B cell (primary cell): ENCODE data around the gene LRCOL1. TPM values are rescaled to one million over a fixed set of nuclear protein-coding genes. Genes with fewer than 3 reads are reported as not detected.

ENCODE experiments used
- ATAC-seq: fragments of 200-7000 bp; cut with Tn5 transposase; one replicate; pipeline ENCODE4 v1.10.0; 2021; ENCODE audit warnings: low read depth, mild to moderate bottlenecking, moderate number of reproducible peaks, moderate library complexity
- CTCF ChIA-PET: fragments of 350-600 bp; sonication (Branson Sonifier 250); formaldehyde crosslinking; loops from one replicate; lab custom pipeline; 2021; ENCODE audit warnings: antibody characterized with exemption, inconsistent platforms; lab: Charles Lee
- POLR2A ChIA-PET: fragments of 350-600 bp; sonication (Branson Sonifier 250); formaldehyde crosslinking; loops from one replicate; lab custom pipeline; 2021; ENCODE audit warnings: antibody characterized with exemption; lab: Charles Lee
- DNase-seq: peaks from one replicate; pipeline ENCODE4 v3.0.0; 2013
- H2AFZ ChIP-seq: 2 replicates; pipeline ENCODE4 v1.6.1; 2012; ENCODE audit warnings: mild to moderate bottlenecking, low read depth, low read length; ENCODE audit not compliant: insufficient read depth, poor library complexity, severe bottlenecking
- H3K27ac ChIP-seq, 2 donors: 1 replicate in 1 of 2; 2 replicates in 1 of 2; pipeline ENCODE4 v1.5.1; 2012 to 2013; ENCODE audit warnings: low read length in 2 of 2, mild to moderate bottlenecking in 2 of 2, moderate library complexity in 1 of 2
- H3K27me3 ChIP-seq, 4 experiments: fragments of 200-600 bp in 1 of 4; sonication (generic) in 1 of 4; replicated peaks in 1 of 4; 1 replicate in 2 of 4; 2 replicates in 2 of 4; pipeline versions ENCODE4 v1.6.1 to v1.7.0; 2013 to 2016; ENCODE audit warnings: low read length in 3 of 4, mild to moderate bottlenecking in 2 of 4, mixed read lengths in 1 of 4, moderate library complexity in 1 of 4; ENCODE audit not compliant: insufficient read depth in 4 of 4, control insufficient read depth in 3 of 4; ENCODE audit errors: control extremely low read depth in 1 of 4
- H3K36me3 ChIP-seq, 2 experiments: replicated peaks in 1 of 2; 1 replicate in 1 of 2; 2 replicates in 1 of 2; pipeline versions ENCODE4 v1.6.1 to v1.7.1; 2013; ENCODE audit warnings: low read length in 1 of 2; ENCODE audit not compliant: insufficient read depth in 2 of 2, control insufficient read depth in 1 of 2; ENCODE audit errors: control extremely low read depth in 1 of 2, extremely low read depth in 1 of 2
- H3K4me1 ChIP-seq, 2 donors: fragments of 200-600 bp in 1 of 2; sonication (generic) in 1 of 2; 1 replicate in 1 of 2; 2 replicates in 1 of 2; pipeline versions ENCODE4 v1.5.1 to v1.6.1; 2013 to 2017; ENCODE audit warnings: low read length in 2 of 2; ENCODE audit not compliant: control insufficient read depth in 2 of 2, insufficient read depth in 2 of 2
- H3K4me2 ChIP-seq: replicated peaks from 2 replicates; pipeline ENCODE3; 2012; ENCODE audit warnings: mild to moderate bottlenecking, low read depth, low read length; ENCODE audit not compliant: poor library complexity, severe bottlenecking
- H3K4me3 ChIP-seq, 5 experiments: fragments of 200-600 bp in 1 of 5; sonication (generic) in 1 of 5; 1 replicate in 3 of 5; 2 replicates in 2 of 5; pipeline versions ENCODE4 v1.5.1 to v1.7.0; 2011 to 2016; ENCODE audit warnings: low read length in 4 of 5, mild to moderate bottlenecking in 4 of 5, low read depth in 2 of 5, control low read depth in 1 of 5, moderate library complexity in 1 of 5; ENCODE audit not compliant: insufficient read depth in 1 of 5; ENCODE audit errors: control extremely low read depth in 1 of 5, extremely low read depth in 1 of 5
- H3K79me2 ChIP-seq: fragments of 200-600 bp; sonication (generic); one replicate; pipeline ENCODE4 v1.6.0; 2016; ENCODE audit warnings: low read length; ENCODE audit not compliant: control insufficient read depth, insufficient read depth
- H3K9ac ChIP-seq: fragments of 200-600 bp; sonication (generic); 2 replicates; pipeline ENCODE4 v1.6.1; 2017; ENCODE audit warnings: mild to moderate bottlenecking, low read length, moderate library complexity
- H3K9me3 ChIP-seq, 3 donors: one replicate each; pipeline versions ENCODE4 v1.6.1 to v1.7.1; 2013; ENCODE audit warnings: low read length in 2 of 3; ENCODE audit not compliant: control insufficient read depth in 2 of 3, insufficient read depth in 1 of 3; ENCODE audit errors: control extremely low read depth in 1 of 3
- H4K20me1 ChIP-seq: 2 replicates; pipeline ENCODE4 v1.6.0; 2012; ENCODE audit warnings: mild to moderate bottlenecking, low read length; ENCODE audit not compliant: insufficient read depth, control insufficient read depth, poor library complexity, severe bottlenecking
- H3K27ac Mint-ChIP-seq: one replicate; pipeline ENCODE4 v1.8.0; 2021; ENCODE audit warnings: mixed read lengths
- H3K27me3 Mint-ChIP-seq: one replicate; pipeline ENCODE4 v1.8.0; 2021; ENCODE audit warnings: mixed read lengths
- H3K4me1 Mint-ChIP-seq: one replicate; pipeline ENCODE4 v1.8.0; 2021; ENCODE audit warnings: mixed read lengths
- H3K4me3 Mint-ChIP-seq: one replicate; pipeline ENCODE4 v1.8.0; 2021; ENCODE audit warnings: mixed read lengths
- H3K9me3 Mint-ChIP-seq: one replicate; pipeline ENCODE4 v1.8.0; 2022; ENCODE audit warnings: mixed read lengths; ENCODE audit not compliant: insufficient read depth
- EZH2 ChIP-seq: IDR thresholded peaks from 2 replicates; pipeline ENCODE4 v1.6.1; 2012; ENCODE audit warnings: borderline replicate concordance, low read depth, mild to moderate bottlenecking, moderate library complexity, low read length; ENCODE audit not compliant: insufficient read depth, poor library complexity, severe bottlenecking
- WGBS: methylation state at CpG from one replicate; pipeline ENCODE4 v1.1.5; 2013; ENCODE audit warnings: missing lambda C conversion rate; ENCODE audit not compliant: insufficient coverage; 5-methylcytosine and 5-hydroxymethylcytosine counted together
- intact Hi-C: fragments of 100-400 bp; cut with micrococcal nuclease; formaldehyde crosslinking; loops from one replicate; pipeline ENCODE4 v1.10.0; 2022
- polyA plus RNA-seq: library from polyadenylated mRNA; depleted of rRNA; stranded (reverse); fragments of >200 nt; gene quantifications from 2 replicates; pipeline ENCODE4 v1.2.3, GENCODE V29; 2012
- total RNA-seq, 2 donors: library from RNA; stranded (reverse); fragments of 120-200 nt in 1 of 2; gene quantifications; 1 replicate in 1 of 2; 2 replicates in 1 of 2; pipeline versions ENCODE4 v1.2.3 to v1.2.4, GENCODE V29; 2013 to 2022
- TF ChIP-seq, protein P1 (sequence below): fragments of 200-600 bp; IDR thresholded peaks from one replicate; pipeline ENCODE4 v1.8.0; 2022; ENCODE audit warnings: antibody characterized with exemption, mild to moderate bottlenecking

The LRCOL1 gene
- total and polyA plus RNA-seq, 2 donors (not counting 1 experiment from before 2014, with no cell fraction given): not detected

GRCh38 chr12:132559652-132560363, 50.6 kb downstream of the LRCOL1 start:
- peaks cover 0 to 3% (median 0%) of the 10 kb centered on the region in 3 donors for H3K9me3 ChIP-seq
- H3K79me2 ChIP-seq: peaks cover 33% of the 10 kb centered on the region
- Mint-ChIP-seq H3K9me3 (no peaks in the 10 kb centered on the region), H3K4me1 (peaks cover 30% of the 10 kb centered on the region), H3K4me3 (peak overlapping the region; percentile 83), H3K27me3 (no peaks in the 10 kb centered on the region), H3K27ac (no peak overlapping the region)
- peak overlapping the region; percentile 96 for H3K4me2 ChIP-seq
- TF ChIP-seq, protein P1, sequence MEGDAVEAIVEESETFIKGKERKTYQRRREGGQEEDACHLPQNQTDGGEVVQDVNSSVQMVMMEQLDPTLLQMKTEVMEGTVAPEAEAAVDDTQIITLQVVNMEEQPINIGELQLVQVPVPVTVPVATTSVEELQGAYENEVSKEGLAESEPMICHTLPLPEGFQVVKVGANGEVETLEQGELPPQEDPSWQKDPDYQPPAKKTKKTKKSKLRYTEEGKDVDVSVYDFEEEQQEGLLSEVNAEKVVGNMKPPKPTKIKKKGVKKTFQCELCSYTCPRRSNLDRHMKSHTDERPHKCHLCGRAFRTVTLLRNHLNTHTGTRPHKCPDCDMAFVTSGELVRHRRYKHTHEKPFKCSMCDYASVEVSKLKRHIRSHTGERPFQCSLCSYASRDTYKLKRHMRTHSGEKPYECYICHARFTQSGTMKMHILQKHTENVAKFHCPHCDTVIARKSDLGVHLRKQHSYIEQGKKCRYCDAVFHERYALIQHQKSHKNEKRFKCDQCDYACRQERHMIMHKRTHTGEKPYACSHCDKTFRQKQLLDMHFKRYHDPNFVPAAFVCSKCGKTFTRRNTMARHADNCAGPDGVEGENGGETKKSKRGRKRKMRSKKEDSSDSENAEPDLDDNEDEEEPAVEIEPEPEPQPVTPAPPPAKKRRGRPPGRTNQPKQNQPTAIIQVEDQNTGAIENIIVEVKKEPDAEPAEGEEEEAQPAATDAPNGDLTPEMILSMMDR: no peak
- no peak for TF ChIP-seq EZH2
- intact Hi-C loops: no loop called here
- peak overlapping the region in 1 of 2 donors; percentile 24 for H3K27ac ChIP-seq
- peak; percentile 69 for DNase-seq
- peak overlapping the region; percentile 66 for H3K9ac ChIP-seq
- ChIA-PET CTCF (interaction anchor here (0.6 to 1.6 kb wide), 3 partner anchors 55 to 406 kb away, joined by 3 to 16 read pairs (median 3); no protein-coding TSS in a partner anchor), POLR2A (no interaction called here)
- peak overlapping the region; percentile 42 for H2AFZ ChIP-seq
- H3K36me3 ChIP-seq: peaks cover 0 to 1% of the 10 kb centered on the region in 2 experiments
- H3K4me3 ChIP-seq: peak overlapping the region; percentile 26 to 64 (median 54)
- WGBS: under 1% methylated on average over 94 of the region's 98 CpGs
- no peaks in the 10 kb centered on the region for H3K27me3 ChIP-seq
- peaks cover 27 to 35% of the 10 kb centered on the region in 2 donors for H3K4me1 ChIP-seq
- peak; percentile 31 for ATAC-seq
- peaks cover 63% of the 10 kb centered on the region for H4K20me1 ChIP-seq
